PFSK-1 (cell line): ENCODE measurements around the gene AVL9.

ENCODE experiments used
- FOXP2 ChIP-seq: optimal IDR thresholded peaks from 2 replicates; pipeline ENCODE3; 2011; ENCODE audit warnings: borderline replicate concordance, control low read depth, inconsistent platforms; ENCODE audit not compliant: insufficient read depth; ENCODE audit errors: extremely low read length, extremely low read depth
- POLR2AphosphoS5 ChIP-seq: IDR thresholded peaks from 2 replicates; pipeline ENCODE4 v1.6.1; 2012; ENCODE audit warnings: low read depth, mild to moderate bottlenecking, control low read depth, low read length, moderate library complexity
- REST ChIP-seq, 2 experiments: IDR thresholded peaks; 2 replicates each; pipeline versions ENCODE4 v1.6.1 to v1.8.0; 2011 to 2012; ENCODE audit warnings: low read depth in 2 of 2, low read length in 2 of 2, control low read depth in 1 of 2, inconsistent platforms in 1 of 2, mild to moderate bottlenecking in 1 of 2, moderate library complexity in 1 of 2; ENCODE audit not compliant: insufficient read depth in 1 of 2
- SIN3A ChIP-seq: IDR thresholded peaks from 2 replicates; pipeline ENCODE4 v1.6.1; 2012; ENCODE audit warnings: mild to moderate bottlenecking, low read length, moderate library complexity, borderline replicate concordance; ENCODE audit not compliant: insufficient read depth
- TAF1 ChIP-seq: IDR thresholded peaks from 2 replicates; pipeline ENCODE4 v1.6.1; 2012; ENCODE audit warnings: low read length, control low read depth, borderline replicate concordance; ENCODE audit not compliant: insufficient read depth

The AVL9 gene

GRCh38 chr7:32542595-32542994, 47.3 kb downstream of the AVL9 start:
- no peak for TF ChIP-seq REST (IDR thresholded peaks at IDR 0.05; ENCODE audit: insufficient read depth in 1 of 2, low read depth in 2 of 2, low read length in 2 of 2)
- no peak for TF ChIP-seq TAF1
- no peak for TF ChIP-seq FOXP2
- no peak for TF ChIP-seq POLR2AphosphoS5
- no peak for TF ChIP-seq SIN3A

GRCh38 chr7:32559480-32559879, 64.2 kb downstream of the AVL9 start:
- TF ChIP-seq SIN3A (no peak), FOXP2 (no peak), TAF1 (no peak), REST (IDR thresholded peaks at IDR 0.05; ENCODE audit: insufficient read depth in 1 of 2, low read depth in 2 of 2, low read length in 2 of 2) (no peak), POLR2AphosphoS5 (no peak)

GRCh38 chr7:32560075-32560474, 64.8 kb downstream of the AVL9 start:
- TF ChIP-seq TAF1, result no peak

- no peak for TF ChIP-seq FOXP2
- TF ChIP-seq SIN3A, result no peak
- no peak for TF ChIP-seq POLR2AphosphoS5
- no peak for TF ChIP-seq TAF1
- TF ChIP-seq REST (IDR thresholded peaks at IDR 0.05; ENCODE audit: insufficient read depth in 1 of 2, low read depth in 2 of 2, low read length in 2 of 2), result no peak
These were observed 66.3 kb downstream of the AVL9 start for GRCh38 chr7:32561613-32562012.

- TF ChIP-seq SIN3A (no peak), TAF1 (no peak), FOXP2 (no peak), POLR2AphosphoS5 (no peak), REST (IDR thresholded peaks at IDR 0.05; ENCODE audit: insufficient read depth in 1 of 2, low read depth in 2 of 2, low read length in 2 of 2) (no peak)
These were observed 69.3 kb downstream of the AVL9 start for GRCh38 chr7:32564542-32564941.
